Anterior cingulate cortex (tissue), 58 donors: Measurements from ENCODE around the gene ZFYVE26.

ENCODE experiments used
- DNase-seq, 58 donors: peaks; one replicate each; lab custom pipeline; 2025; lab: John Stamatoyannopoulos, UW

The ZFYVE26 gene

DNA sequence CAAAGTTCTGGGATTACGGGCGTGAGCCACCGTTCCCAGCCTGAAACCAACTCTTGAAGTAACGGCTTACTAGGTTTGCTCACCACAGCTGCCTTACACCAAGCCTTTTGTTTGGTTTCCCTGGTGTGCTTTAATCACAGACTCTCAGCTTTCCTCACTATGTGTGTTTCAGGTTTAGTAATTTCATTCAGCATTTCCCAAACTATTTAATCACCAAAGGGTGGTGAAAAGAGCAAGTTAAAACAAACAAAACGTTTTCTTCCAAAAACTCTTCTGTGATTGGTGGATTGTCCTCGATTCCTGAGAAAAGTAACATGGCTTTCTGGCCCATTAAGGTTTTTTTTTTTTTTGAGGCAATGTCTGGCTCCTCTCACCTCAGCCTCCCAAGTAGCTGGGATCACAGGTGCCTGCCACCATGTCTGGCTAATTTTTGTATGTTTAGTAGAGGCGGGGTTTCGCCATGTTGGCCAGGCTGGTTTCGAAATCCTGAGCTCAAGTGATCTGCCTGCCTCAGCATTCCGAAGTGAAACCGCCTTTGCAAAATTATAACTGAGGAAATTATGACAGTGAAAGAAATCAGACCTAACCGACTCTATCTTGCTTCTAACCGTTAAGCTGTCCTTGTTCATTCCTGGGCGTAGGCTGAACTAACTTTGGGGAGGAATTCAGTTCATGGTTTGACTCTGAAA is 1.5 kb upstream of the ZFYVE26 start:
- no peak for DNase-seq

DNA sequence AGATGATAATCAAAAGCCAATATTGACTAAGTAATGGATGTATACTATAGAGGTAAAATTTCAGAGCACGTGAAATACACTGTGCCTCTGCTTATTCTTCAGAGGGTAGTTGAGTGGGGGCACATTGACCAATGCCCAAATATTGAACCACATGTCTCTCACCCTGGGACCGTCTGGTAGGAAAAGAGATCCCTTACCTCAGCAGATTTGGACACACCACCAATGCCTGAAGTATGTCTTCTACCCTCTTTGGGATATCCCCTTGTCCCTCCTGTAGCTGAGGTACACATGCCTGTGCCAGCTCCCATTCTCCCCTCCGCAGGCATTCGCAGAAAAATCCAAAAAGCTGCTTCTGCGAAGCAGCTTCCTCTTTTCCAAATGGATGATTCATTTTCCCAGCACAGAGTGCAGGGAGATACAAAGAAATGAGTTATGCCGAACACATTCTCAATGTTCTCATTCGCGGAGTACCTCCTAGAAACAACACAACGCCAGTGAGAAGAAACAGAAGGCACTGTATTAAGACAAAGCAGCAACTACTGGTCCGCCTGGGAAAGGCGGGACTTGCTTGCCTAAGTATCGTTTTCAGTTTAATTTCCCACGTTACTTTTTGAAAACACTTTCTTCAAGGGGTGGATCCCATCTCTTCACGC is 691 bp downstream of the ZFYVE26 start:
- peak in 3 of 58 donors; percentile 25 to 33 (median 30) for DNase-seq

DNA sequence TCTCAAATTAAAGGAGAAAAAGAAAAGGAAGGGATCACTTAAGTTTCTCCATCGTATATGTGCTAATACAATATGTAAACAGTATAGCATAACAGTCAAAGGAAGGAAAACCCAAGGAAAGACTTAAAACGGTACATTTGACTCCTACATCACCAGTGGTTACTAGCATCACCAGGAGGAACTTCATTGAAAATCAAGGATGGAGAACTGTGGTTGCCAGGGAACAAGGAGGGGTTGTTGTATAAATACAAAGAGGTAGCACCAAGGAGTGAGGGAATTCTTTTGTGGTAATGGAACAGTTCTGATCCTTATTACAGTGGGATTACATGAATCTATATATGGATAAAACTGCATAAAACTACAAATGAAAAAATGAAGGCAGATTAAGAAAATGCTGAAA is 1.6 kb downstream of the ZFYVE26 start:
- DNase-seq: no peak

- peak in 3 of 58 donors; percentile 0 to 8 (median 2) for DNase-seq
Measured at GRCh38 chr14:67806246-67806645, 10.1 kb downstream of the ZFYVE26 start.

DNA sequence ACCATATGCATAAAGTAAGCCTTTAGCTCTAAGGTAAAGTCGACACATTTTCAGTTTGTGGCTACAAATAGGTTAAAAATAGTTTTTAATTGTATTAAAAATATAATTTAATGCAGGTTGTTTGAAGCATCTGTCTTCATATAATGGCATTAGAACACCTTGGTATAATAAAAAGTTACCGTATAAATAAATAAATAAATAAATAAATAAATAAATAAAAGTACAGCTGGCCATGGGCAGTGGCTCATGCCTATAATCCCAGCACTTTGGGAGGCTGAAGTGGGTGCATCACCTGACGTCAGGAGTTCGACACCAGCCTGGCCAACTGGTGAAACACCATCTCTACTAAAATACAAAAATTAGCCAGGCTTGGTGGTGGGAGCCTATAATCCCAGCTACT is 15.6 kb downstream of the ZFYVE26 start:
- no peak for DNase-seq

- no peak for DNase-seq
Measured at GRCh38 chr14:67798731-67799130, 17.7 kb downstream of the ZFYVE26 start.

- DNase-seq: no peak
Measured at GRCh38 chr14:67787673-67788072, 28.7 kb downstream of the ZFYVE26 start.

DNA sequence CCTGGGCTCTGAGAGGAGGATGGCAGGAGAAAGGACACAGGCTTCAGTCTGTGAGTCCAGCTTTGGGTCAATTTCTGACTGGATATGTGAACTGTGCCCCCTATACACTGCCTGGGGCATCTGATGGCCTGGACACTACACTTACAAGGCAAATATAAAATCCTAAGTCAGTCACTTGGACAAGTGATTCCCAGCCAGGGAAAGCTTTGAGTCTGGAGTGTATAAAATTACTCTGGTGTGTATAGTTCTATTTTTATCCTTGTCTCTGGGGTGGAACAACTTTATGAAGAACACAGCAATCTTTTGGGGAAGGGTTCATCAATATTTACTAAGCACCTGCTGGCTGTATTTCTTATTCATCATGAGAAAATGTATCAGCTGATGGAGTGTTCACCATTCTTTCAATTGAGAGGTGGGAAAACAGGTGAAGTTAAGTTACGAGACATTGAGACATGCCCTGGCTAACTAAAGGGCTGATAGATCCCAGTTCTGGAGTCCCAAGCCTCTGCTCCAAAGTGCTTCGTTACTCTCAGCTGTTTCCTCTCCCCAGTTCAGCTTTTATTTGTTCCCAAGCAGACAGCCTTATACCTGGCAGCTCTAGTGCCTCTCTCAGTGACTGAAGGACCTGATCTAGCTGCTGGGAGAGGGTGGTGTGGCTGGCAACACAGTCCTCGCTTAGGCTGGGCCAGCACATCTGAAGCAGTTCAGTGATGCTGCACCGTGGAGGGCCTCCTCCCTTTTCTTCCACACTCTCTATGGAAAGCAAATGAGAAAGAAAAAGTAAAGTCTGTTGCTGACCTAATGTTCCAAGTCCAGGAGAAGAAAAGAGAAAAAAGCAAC is 30.9 kb downstream of the ZFYVE26 start:
- no peak for DNase-seq

- no peak for DNase-seq
Measured at GRCh38 chr14:67784244-67784823, 32.1 kb downstream of the ZFYVE26 start.

GRCh38 chr14:67782090-67782489 is 34.3 kb downstream of the ZFYVE26 start:
- DNase-seq: no peak

DNA sequence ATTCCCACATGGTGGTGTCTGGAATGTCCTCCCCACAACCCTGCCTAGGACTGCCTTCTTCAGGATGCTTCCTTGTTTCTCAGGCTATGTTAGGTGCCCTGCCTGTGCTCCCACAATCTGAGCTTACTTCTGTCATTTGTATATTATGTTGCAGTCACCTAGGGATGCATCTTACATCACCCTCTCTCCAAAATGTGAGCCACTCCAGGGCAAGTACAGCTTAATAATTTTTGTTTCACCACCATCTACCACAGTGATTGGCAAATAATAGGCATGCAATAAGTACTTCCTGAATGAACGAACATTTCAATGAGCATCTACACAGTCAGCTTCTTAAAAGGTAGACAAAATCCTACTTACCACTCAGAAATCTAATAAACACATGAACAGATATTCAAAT is 37.6 kb downstream of the ZFYVE26 start:
- no peak for DNase-seq

- DNase-seq: no peak
Measured at GRCh38 chr14:67776653-67777322, 39.6 kb downstream of the ZFYVE26 start.

GRCh38 chr14:67773844-67774377 is 42.5 kb downstream of the ZFYVE26 start:
- no peak for DNase-seq

DNA sequence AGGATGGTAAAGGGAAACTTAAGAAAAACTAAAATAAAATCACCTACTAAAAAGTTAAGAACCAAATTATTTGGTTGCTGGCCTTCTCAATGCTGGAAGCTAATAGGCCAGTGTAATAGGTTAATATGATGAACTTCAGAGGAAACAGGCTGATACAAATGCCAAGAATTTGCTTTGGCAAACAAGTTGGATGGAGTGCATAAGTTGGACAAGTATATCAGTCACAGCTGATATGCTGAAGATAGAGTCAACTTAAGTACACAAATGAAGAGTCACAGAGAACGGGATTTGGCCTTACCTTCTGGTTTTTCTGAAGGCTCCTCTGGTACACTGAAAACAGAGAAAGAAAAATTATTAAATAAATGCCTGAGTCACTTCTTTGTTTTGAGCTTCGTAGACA is 48.2 kb downstream of the ZFYVE26 start:
- no peak for DNase-seq

GRCh38 chr14:67766035-67766680 is 50.2 kb downstream of the ZFYVE26 start:
- DNase-seq: peak in 3 of 58 donors; percentile 2 to 8 (median 6)

GRCh38 chr14:67765192-67765834 is 51.1 kb downstream of the ZFYVE26 start:
- DNase-seq: no peak

DNA sequence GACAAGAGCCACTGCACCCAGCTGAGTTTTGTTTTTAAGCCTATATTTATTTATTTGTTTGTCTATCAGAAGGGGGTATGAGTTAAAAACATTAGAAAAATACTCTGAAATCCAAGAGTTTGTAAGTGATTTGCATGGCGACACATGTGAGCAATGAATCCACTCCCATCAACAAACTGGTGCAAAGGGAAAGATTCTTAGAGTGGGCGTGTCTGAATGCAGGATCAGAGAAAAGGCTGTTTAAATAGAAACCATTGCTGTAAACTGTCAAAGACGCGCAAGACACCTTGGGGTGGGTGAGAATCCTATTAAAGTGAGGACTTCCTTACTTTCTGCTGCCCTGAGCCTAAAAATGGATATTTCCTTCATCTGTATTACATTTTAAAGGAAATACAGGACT is 51.9 kb downstream of the ZFYVE26 start:
- DNase-seq: no peak

GRCh38 chr14:67763158-67763822 is 53.1 kb downstream of the ZFYVE26 start:
- DNase-seq: no peak

DNA sequence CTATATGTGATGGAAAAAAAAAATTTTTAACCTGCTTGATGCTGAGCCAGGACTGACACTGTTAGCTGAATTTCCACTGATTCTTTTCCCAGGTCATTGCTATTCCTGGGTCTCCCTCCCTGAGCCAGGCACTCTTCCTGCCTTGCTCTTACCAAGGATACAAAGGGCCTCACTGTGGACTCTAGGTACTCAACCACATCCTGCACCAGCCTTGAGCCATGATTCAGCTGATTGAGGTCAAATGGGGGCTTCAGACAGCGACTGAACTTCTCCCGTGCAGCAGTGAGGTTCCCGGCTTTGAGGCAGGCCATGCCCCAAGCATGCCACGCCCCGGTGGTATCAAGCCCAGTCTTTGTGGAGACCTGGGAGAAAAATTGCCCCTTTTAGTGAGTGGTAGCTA is 54.3 kb downstream of the ZFYVE26 start:
- DNase-seq: no peak
